Colonic mucosa (tissue), 4 donors: Measurements from ENCODE around the gene TECR. TPM values are rescaled to one million over a fixed set of nuclear protein-coding genes. Genes with fewer than 3 reads are reported as not detected.
A peak's percentile ranks its signal among the peaks of the same experiment; 100 is the strongest.

Source experiments
- DNase-seq: peaks from one replicate; pipeline ENCODE4 v3.0.0-alpha.2; 2020
- H3K27ac ChIP-seq: fragments of 200-600 bp; one replicate; pipeline ENCODE4 v1.8.0; 2021
- H3K27me3 ChIP-seq: fragments of 200-600 bp; one replicate; pipeline ENCODE4 v1.8.0; 2021
- H3K36me3 ChIP-seq: fragments of 200-600 bp; one replicate; pipeline ENCODE4 v1.8.0; 2021
- H3K4me1 ChIP-seq: fragments of 200-600 bp; one replicate; pipeline ENCODE4 v1.8.0; 2021; ENCODE audit warnings: mild to moderate bottlenecking
- H3K4me3 ChIP-seq: fragments of 200-600 bp; one replicate; pipeline ENCODE4 v1.8.0; 2021
- H3K9ac ChIP-seq, 2 donors: one replicate each; pipeline ENCODE4 v1.7.0; 2013; ENCODE audit warnings: control low read depth in 2 of 2, low read depth in 2 of 2, low read length in 2 of 2
- H3K9me3 ChIP-seq: fragments of 200-600 bp; one replicate; pipeline ENCODE4 v1.8.0; 2021
- CTCF ChIP-seq: fragments of 200-600 bp; IDR thresholded peaks from one replicate; pipeline ENCODE4 v1.8.0; 2022; ENCODE audit warnings: antibody characterized with exemption, mild to moderate bottlenecking
- intact Hi-C: fragments of 100-400 bp; cut with DNase I; formaldehyde crosslinking; loops from one replicate; pipeline ENCODE4 v1.14.1; 2022
- total RNA-seq, 2 donors: library from RNA; stranded (reverse); fragmentation: NEBNext Ultra II Directional in 1 of 2; extraction: Animal tissue kit (Norgen Biotek cat#: 25700) in 1 of 2; gene quantifications; one replicate each; pipeline ENCODE4 v1.2.1, GENCODE V29; 2021
- donor health status: healthy.
- donor health status: DM: no; HTN: no; CAD: no.
- donor health status: DM: no; HTN: no; CAD: no.

Gene TECR
- total RNA-seq, 2 donors from 2014 or later = 136 to 201 TPM

GRCh38 chr19:14496029-14496833 lies 33.2 kb upstream of the TECR start, which contains the start of gene GIPC1:
TSS of gene GIPC1 (minus strand) at chr19:14496127. CDS start at chr19:14482976, 13,151 bp downstream.
- Histone ChIP-seq H3K9me3 (no peaks in the 10 kb centered on the region), H3K36me3 (no peaks in the 10 kb centered on the region), H3K27ac (peak within 1 kb of the TSS; percentile 95), H3K4me1 (peaks cover 20% of the 10 kb centered on the region), H3K4me3 (peak within 1 kb of the TSS; percentile 65), H3K27me3 (no peaks in the 10 kb centered on the region), H3K9ac (peak within 1 kb of the TSS; percentile 57 to 97)
- peak; percentile 97 for DNase-seq
- no peak for TF ChIP-seq CTCF
- intact Hi-C loops = no loop called here

- Histone ChIP-seq H3K4me1 (peaks cover 20% of the 10 kb centered on the region), H3K27me3 (no peaks in the 10 kb centered on the region), H3K9ac (peak overlapping the region; percentile 8 to 69), H3K27ac (peak overlapping the region; percentile 95), H3K9me3 (no peaks in the 10 kb centered on the region), H3K4me3 (no peak overlapping the region), H3K36me3 (no peaks in the 10 kb centered on the region)
- DNase-seq = no peak
- intact Hi-C loops = no loop called here
- TF ChIP-seq CTCF = no peak
These were observed 32.6 kb upstream of the TECR start for GRCh38 chr19:14496834-14497227.

- Histone ChIP-seq H3K27me3 (no peaks in the 10 kb centered on the region), H3K4me3 (no peak overlapping the region), H3K36me3 (no peaks in the 10 kb centered on the region), H3K27ac (peak overlapping the region; percentile 95), H3K9me3 (no peaks in the 10 kb centered on the region), H3K4me1 (peaks cover 15% of the 10 kb centered on the region), H3K9ac (peak overlapping the region; percentile 45 to 69)
- intact Hi-C loops = no loop called here
- peak; percentile 83 for DNase-seq
- TF ChIP-seq CTCF = no peak
These were observed 32.0 kb upstream of the TECR start for GRCh38 chr19:14497228-14497921.

GRCh38 chr19:14502334-14503092 lies 26.9 kb upstream of the TECR start:
- intact Hi-C loops = no loop called here
- H3K27me3 ChIP-seq = no peaks in the 10 kb centered on the region
- DNase-seq = no peak

More at GRCh38 chr19:14502334-14503092, 26.9 kb upstream of the TECR start:
- Histone ChIP-seq H3K9me3 (no peaks in the 10 kb centered on the region), H3K27ac (no peak overlapping the region), H3K9ac (no peak overlapping the region), H3K4me3 (no peak overlapping the region), H3K4me1 (peaks cover 5% of the 10 kb centered on the region), H3K36me3 (no peaks in the 10 kb centered on the region)
- TF ChIP-seq CTCF = no peak
